ENCODE measurements around the gene KIF6. TPM values are rescaled to one million over a fixed set of nuclear protein-coding genes. Genes with fewer than 3 reads are reported as not detected.

Gene KIF6
- total and polyA plus RNA-seq, 8 donors = 0.19 to 1.0 (median 0.44) TPM

DNA sequence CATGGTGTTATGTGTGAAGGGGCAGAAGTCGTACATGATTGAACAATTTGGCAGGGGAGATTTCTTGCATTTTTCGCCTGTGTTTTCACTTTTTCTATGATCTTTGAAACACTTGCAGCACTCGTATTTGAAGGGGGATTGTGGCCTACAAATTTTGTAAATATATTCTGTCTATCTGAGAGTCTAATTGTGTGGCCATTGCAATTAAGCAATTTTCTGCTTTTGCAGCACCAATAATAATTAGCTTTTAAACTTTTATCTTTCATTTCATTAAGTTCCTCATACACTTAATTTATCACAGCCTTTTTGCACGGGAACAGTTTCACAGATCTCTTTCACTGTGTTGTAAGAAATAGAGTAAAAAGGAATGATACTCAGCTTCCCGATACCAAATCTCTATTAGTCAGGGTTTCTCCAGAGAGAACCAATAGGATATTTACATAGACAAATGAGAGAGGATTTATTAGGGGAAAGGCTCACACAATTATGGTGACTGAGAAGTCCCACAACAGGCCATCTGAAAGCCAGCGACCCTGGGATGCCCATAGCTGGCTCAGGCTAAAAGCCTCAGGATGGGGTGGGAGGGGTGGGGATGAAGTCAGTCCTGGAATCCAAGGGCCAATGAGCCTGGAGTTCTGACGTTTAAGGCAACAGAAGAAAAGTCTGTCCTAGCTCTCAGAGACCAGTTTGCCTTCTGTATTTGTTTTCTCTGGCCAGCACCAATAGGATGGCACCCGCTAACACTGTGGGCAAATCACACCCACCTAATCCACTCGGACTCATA lies 58.3 kb downstream of the KIF6 start:
- intact Hi-C loops (cut with DNase I) = no loop called here
- H3K4me1 ChIP-seq = no peaks in the 10 kb centered on the region
- no peaks in the 10 kb centered on the region for H3K9me3 ChIP-seq
- FAIRE-seq (no peak), DNase-seq (no peak), ATAC-seq (no peak)
- WGBS, 2 donors = 83 to 88% methylated on average over 9 of the region's 9 CpGs
- no peak overlapping the region for H3K27ac ChIP-seq
- H3K27me3 ChIP-seq = no peaks in the 10 kb centered on the region
- no peak overlapping the region for H3K4me3 ChIP-seq
- no peaks in the 10 kb centered on the region for H3K36me3 ChIP-seq
- TF ChIP-seq, protein P1, sequence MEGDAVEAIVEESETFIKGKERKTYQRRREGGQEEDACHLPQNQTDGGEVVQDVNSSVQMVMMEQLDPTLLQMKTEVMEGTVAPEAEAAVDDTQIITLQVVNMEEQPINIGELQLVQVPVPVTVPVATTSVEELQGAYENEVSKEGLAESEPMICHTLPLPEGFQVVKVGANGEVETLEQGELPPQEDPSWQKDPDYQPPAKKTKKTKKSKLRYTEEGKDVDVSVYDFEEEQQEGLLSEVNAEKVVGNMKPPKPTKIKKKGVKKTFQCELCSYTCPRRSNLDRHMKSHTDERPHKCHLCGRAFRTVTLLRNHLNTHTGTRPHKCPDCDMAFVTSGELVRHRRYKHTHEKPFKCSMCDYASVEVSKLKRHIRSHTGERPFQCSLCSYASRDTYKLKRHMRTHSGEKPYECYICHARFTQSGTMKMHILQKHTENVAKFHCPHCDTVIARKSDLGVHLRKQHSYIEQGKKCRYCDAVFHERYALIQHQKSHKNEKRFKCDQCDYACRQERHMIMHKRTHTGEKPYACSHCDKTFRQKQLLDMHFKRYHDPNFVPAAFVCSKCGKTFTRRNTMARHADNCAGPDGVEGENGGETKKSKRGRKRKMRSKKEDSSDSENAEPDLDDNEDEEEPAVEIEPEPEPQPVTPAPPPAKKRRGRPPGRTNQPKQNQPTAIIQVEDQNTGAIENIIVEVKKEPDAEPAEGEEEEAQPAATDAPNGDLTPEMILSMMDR (IDR thresholded peaks at IDR 0.05) = no peak

DNA sequence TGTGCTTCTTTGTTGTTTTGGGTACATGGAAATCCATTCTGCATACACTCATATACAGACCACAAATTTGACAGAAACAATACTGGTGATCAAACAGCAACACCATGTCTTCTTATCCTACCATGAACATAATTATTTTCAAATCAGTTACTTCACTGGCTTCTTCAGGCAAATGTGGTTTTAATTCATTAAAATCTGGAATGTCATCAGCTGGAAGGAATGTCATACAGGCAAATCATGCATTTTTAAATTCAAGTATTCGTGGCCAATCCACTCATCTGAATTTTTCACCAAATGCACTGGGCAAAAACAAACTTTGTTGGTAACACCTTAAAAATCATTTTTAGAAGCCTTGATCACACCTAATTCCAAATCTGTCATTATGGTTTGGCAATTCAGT lies 59.3 kb downstream of the KIF6 start:
- H3K9me3 ChIP-seq = no peaks in the 10 kb centered on the region
- DNase-seq (no peak), FAIRE-seq (no peak), ATAC-seq (no peak)
- intact Hi-C loops (cut with DNase I) = no loop called here
- no peaks in the 10 kb centered on the region for H3K36me3 ChIP-seq
- H3K27ac ChIP-seq = no peak overlapping the region
- no peaks in the 10 kb centered on the region for H3K27me3 ChIP-seq
- H3K4me1 ChIP-seq = no peaks in the 10 kb centered on the region
- H3K4me3 ChIP-seq = no peak overlapping the region
- TF ChIP-seq, protein P1 (IDR thresholded peaks at IDR 0.05) = no peak
- 48 to 86% methylated on average over 1 of the region's 1 CpG for WGBS, 2 donors

DNA sequence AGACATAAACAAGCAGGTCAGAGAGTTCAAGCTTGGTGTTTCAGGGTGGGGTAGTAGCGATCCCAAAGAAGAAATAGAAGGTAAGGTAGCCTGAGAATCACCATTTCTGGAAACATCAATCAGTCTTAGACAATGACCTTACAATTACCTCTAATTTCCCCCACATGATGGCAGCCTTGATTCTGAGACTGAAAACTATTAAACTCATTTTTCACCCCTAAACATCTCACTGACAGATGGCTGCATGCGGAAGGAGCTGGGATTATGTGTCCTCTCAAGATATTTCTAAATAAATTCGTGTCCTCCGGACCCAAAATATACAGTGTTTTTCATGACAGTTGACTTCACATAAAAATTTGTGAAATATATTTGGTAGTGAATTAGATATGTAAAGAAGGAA lies 61.0 kb downstream of the KIF6 start:
- Histone ChIP-seq H3K27ac (no peak overlapping the region), H3K27me3 (no peaks in the 10 kb centered on the region), H3K4me3 (no peak overlapping the region), H3K4me1 (no peaks in the 10 kb centered on the region), H3K9me3 (no peaks in the 10 kb centered on the region), H3K36me3 (no peaks in the 10 kb centered on the region)
- DNase-seq (no peak), FAIRE-seq (no peak), ATAC-seq (no peak)
- TF ChIP-seq, protein P1 (IDR thresholded peaks at IDR 0.05) = no peak
- intact Hi-C loops (cut with DNase I) = no loop called here
- 76 to 84% methylated on average over 4 of the region's 4 CpGs for WGBS, 2 donors

DNA sequence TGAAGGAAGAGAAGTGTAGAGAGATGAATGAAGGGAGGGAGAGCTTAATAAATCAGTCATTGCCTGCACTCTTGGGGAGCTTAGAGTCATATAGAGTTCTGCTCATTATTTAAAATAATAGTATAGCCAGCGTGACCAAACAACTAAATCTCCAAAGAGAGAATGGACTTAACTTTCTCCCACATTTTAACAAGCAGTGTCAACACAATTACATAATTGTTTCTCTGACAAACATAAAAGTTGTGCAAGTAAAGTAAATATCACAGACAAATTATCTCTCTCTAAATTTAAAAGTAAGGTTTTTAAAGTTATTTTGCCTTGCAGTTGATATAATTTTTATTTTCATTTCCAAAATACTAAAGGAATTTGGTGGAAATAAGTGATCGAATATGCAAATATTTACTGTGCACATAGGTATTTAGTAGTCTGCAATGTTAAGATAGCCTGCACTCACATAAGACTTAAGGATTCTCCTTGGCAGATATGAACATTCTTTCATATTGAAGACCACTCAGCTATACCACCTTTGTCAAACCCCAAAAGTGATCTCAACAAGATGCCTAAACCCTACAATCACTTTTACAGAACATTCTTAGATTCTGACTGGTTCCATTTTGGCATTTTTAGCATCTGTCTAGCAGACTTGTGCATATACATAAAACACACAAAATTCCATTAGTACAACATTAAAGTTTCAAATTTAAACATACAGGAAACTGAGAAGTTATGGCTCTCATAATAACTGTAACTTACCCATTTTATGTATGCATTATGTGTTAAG lies 67.7 kb downstream of the KIF6 start:
- Histone ChIP-seq H3K4me3 (no peak overlapping the region), H3K27ac (no peak overlapping the region), H3K4me1 (no peaks in the 10 kb centered on the region), H3K9me3 (no peaks in the 10 kb centered on the region), H3K36me3 (no peaks in the 10 kb centered on the region), H3K27me3 (no peaks in the 10 kb centered on the region)
- intact Hi-C loops (cut with DNase I) = no loop called here
- FAIRE-seq (no peak), ATAC-seq (no peak), DNase-seq (no peak)
- TF ChIP-seq, protein P1 (IDR thresholded peaks at IDR 0.05) = no peak
- WGBS, 2 donors = 64 to 86% methylated on average over 2 of the region's 2 CpGs

DNA sequence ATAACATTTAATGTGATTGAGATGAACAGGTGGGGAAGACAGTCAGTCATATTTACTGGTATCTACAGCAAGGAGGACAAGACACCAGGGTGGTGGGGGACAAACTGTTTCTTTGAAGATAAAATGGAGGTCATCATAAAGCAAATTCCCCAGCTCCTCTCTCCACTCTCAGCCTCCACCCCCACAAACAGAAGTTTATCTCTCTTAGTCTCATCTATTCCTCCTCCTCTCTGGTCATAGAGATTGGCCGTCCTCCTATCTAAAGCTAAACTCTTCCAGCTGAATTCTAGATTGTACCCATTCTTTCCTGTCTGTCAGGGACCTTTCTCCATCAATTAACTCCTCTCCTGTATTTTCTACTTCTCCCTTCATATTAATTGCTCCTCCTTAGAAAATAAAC lies 71.1 kb downstream of the KIF6 start:
- H3K27ac ChIP-seq = no peak overlapping the region
- intact Hi-C loops (cut with DNase I) = no loop called here
- FAIRE-seq (no peak), ATAC-seq (no peak), DNase-seq (no peak)
- whole genome bisulfite sequencing, 2 donors = 83 to 92% methylated on average over 1 of the region's 1 CpG
- no peaks in the 10 kb centered on the region for H3K36me3 ChIP-seq
- H3K4me1 ChIP-seq = no peaks in the 10 kb centered on the region
- H3K4me3 ChIP-seq = no peak overlapping the region
- TF ChIP-seq, protein P1 (IDR thresholded peaks at IDR 0.05) = no peak
- H3K27me3 ChIP-seq = no peaks in the 10 kb centered on the region
- H3K9me3 ChIP-seq = no peaks in the 10 kb centered on the region
